Duodenal mucosa (tissue), 2 donors: ENCODE results near the gene CASP8AP2.
"Not testable (repeated sequence)": the region's sequence is repeated elsewhere in the genome, so short reads cannot be mapped to it uniquely, and the experiment has no call there.

Experiments
- H3K27ac ChIP-seq: one replicate; pipeline ENCODE4 v1.7.0; 2013; ENCODE audit warnings: low read depth, low read length
- H3K27me3 ChIP-seq, 2 donors: one replicate each; pipeline ENCODE4 v1.7.0; 2013; ENCODE audit warnings: low read length in 2 of 2, control low read depth in 1 of 2; ENCODE audit not compliant: insufficient read depth in 2 of 2, control insufficient read depth in 1 of 2
- H3K36me3 ChIP-seq, 2 donors: one replicate each; pipeline ENCODE4 v1.7.0; 2013; ENCODE audit warnings: low read length in 2 of 2, control low read depth in 1 of 2; ENCODE audit not compliant: insufficient read depth in 2 of 2, control insufficient read depth in 1 of 2
- H3K4me1 ChIP-seq, 2 donors: one replicate each; pipeline ENCODE4 v1.7.0; 2013; ENCODE audit warnings: low read length in 2 of 2, control low read depth in 1 of 2; ENCODE audit not compliant: insufficient read depth in 2 of 2, control insufficient read depth in 1 of 2
- H3K4me3 ChIP-seq, 2 donors: one replicate each; pipeline ENCODE4 v1.7.0; 2013; ENCODE audit warnings: low read length in 2 of 2, low read depth in 1 of 2
- H3K9ac ChIP-seq, 2 donors: one replicate each; pipeline ENCODE4 v1.7.0; 2013; ENCODE audit warnings: low read length in 2 of 2, low read depth in 1 of 2
- H3K9me3 ChIP-seq, 2 donors: one replicate each; pipeline ENCODE4 v1.7.0; 2013; ENCODE audit warnings: low read length in 2 of 2, control low read depth in 1 of 2; ENCODE audit not compliant: control insufficient read depth in 1 of 2

The CASP8AP2 gene

DNA sequence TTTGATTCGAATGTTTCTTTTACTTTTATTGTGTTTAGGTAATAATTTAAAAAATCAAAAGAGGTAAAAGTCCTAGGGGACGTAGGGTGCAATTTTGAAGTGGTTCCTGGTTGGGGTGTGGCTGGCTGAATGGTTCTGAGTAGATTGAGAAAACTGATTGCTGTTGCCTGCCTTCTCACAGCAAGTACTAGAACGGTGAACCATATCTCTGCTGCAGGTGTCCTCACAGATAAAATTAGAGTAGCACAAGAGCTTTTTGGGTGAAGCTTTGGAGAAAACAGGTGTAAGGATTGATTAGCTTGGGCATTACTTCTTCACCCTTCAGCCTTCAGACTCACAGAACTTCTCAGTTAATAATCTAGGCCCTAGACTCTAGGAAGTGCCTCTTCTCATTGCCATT lies 44.8 kb downstream of the CASP8AP2 start:
- Histone ChIP-seq H3K36me3 (peaks cover 0 to 12% of the 10 kb centered on the region in 2 donors), H3K4me3 (no peak overlapping the region), H3K27me3 (no peaks in the 10 kb centered on the region), H3K9ac (no peak overlapping the region), H3K9me3 (no peaks in the 10 kb centered on the region), H3K4me1 (no peaks in the 10 kb centered on the region), H3K27ac (no peak overlapping the region)

DNA sequence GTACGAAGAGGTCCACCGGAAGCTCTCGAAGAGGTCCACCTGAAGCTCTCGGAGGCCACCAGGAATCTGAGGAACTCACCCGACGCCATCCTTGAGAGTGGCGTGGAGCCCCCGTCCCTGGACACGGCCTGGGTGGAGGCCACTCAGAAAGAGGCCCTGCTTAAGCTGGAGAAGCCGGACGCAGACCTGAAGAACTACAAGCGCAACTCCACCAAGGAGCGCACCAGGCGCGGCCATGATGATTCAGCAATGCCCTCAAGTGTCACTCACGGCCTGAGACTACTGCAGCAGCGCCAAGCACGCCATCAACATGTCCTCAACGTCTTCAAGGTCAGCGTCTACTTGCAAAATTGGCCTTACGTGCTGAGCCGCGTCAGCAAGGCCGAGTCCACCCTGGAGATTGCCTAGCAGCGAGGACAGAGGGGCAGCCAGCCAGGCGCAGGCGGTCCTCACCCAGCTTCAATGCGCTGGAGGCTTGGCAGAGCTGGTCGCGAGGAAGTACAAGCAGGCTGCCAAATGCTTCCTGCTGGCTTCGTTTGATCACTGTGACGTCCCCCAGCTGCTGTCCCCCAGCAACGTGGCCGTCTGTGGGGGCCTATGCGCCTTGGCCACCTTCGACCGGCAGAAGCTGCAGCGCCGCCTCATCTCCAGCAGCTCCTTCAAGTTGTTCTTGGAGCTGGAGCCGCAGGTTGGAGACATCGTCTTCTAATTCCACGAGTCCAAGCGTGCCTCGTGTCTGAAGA lies 56.9 kb downstream of the CASP8AP2 start:
- Histone ChIP-seq H3K27ac (no peak overlapping the region), H3K36me3 (no peaks in the 10 kb centered on the region), H3K9ac (no peak overlapping the region), H3K4me1 (no peaks in the 10 kb centered on the region), H3K9me3 (no peaks in the 10 kb centered on the region), H3K4me3 (no peak overlapping the region), H3K27me3 (peaks cover 0 to 6% of the 10 kb centered on the region in 2 donors)

- Histone ChIP-seq H3K9ac (no peak overlapping the region), H3K4me3 (no peak overlapping the region), H3K27ac (no peak overlapping the region), H3K36me3 (no peaks in the 10 kb centered on the region), H3K9me3 (no peaks in the 10 kb centered on the region), H3K4me1 (no peaks in the 10 kb centered on the region), H3K27me3 (peaks cover 0 to 6% of the 10 kb centered on the region in 2 donors)
These were observed 57.9 kb downstream of the CASP8AP2 start for GRCh38 chr6:89887452-89888137.

DNA sequence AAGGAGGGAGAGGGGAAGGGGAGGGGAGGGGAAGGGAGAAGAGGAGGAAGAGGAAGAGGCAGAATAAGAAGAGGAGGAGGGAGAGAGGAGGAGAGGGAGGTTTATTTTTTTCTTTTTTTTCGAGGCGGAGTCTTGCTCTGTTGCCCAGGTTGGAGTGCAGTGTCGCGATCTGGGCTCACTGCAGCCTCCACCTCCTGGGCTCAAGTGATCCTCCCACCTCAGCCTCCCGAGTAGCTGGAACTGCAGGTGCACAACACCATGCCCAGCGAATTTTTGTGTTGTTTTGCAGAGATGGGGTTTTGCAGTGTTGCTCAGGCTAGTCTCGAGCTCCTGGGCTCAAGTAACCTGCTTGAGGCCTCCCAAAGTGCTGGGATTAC lies 58.4 kb downstream of the CASP8AP2 start:
- Histone ChIP-seq H3K36me3 (no peaks in the 10 kb centered on the region), H3K27me3 (peaks cover 0 to 6% of the 10 kb centered on the region in 2 donors), H3K4me1 (no peaks in the 10 kb centered on the region)

DNA sequence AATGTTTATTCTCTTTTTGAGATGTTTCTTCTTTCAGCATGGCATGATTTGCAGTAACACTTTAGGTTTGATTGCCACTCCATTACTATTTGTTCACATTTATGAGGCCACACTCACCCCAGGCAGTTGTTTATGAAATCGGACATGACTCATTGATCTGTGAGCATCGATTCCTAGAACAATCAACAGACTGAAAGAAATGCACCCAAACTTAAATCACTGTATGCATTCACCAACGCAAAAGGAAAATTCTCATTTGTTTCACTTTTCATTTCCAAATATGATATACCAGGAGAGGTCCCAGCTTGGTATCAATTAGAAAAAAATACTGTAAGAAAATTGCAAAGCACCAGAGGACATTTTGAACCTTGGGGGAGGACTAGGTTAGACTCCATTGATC lies 59.2 kb downstream of the CASP8AP2 start:
- Histone ChIP-seq H3K36me3 (no peaks in the 10 kb centered on the region), H3K9me3 (no peaks in the 10 kb centered on the region), H3K4me3 (no peak overlapping the region), H3K4me1 (no peaks in the 10 kb centered on the region), H3K27ac (no peak overlapping the region), H3K9ac (no peak overlapping the region), H3K27me3 (peaks cover 0 to 6% of the 10 kb centered on the region in 2 donors)

More for the DNA sequence above, 58.4 kb downstream of the CASP8AP2 start:
- no peaks in the 10 kb centered on the region for H3K9me3 ChIP-seq
- H3K4me3 ChIP-seq = no peak overlapping the region
- H3K9ac ChIP-seq = no peak overlapping the region
- H3K27ac ChIP-seq = no peak overlapping the region

GRCh38 chr6:89890845-89891528 lies 61.3 kb downstream of the CASP8AP2 start:
- H3K4me1 ChIP-seq, H3K9ac ChIP-seq, H3K4me3 ChIP-seq, H3K27ac ChIP-seq, H3K9me3 ChIP-seq, H3K27me3 ChIP-seq, H3K36me3 ChIP-seq: not testable (repeated sequence)

DNA sequence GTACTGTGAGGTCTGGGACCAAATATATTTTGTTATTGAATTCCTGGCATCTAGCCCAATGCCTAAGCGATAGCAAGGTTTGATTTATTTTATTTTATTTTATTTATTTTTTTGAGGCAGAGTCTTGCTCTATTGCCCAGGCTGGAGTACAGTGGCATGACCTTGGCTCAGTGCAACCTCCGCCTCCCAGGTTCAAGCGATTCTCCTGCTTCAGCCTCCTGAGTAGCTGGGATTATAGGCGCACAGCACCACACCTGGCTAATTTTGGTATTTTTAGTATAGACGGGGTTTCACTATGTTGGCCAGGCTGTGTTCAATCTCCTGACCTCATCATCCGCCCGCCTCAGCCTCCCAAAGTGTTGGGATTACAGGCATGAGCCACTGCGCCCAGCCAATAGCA lies 62.9 kb downstream of the CASP8AP2 start:
- not testable (repeated sequence) for H3K27me3 ChIP-seq, H3K9ac ChIP-seq, H3K4me1 ChIP-seq, H3K9me3 ChIP-seq, H3K4me3 ChIP-seq, H3K36me3 ChIP-seq, H3K27ac ChIP-seq

- H3K9me3 ChIP-seq = no peaks in the 10 kb centered on the region
- peaks cover 4 to 6% of the 10 kb centered on the region in 2 donors for H3K27me3 ChIP-seq
- H3K4me3 ChIP-seq = no peak within 1 kb of the TSS
- H3K27ac ChIP-seq = no peak within 1 kb of the TSS
- no peaks in the 10 kb centered on the region for H3K36me3 ChIP-seq
- no peaks in the 10 kb centered on the region for H3K4me1 ChIP-seq
- no peak within 1 kb of the TSS for H3K9ac ChIP-seq
These were observed 64.5 kb downstream of the CASP8AP2 start, which contains the start of gene GJA10 for GRCh38 chr6:89894169-89894568. GJA10 (plus strand) TSS chr6:89894469; CDS start chr6:89894469, 0 bp downstream.

DNA sequence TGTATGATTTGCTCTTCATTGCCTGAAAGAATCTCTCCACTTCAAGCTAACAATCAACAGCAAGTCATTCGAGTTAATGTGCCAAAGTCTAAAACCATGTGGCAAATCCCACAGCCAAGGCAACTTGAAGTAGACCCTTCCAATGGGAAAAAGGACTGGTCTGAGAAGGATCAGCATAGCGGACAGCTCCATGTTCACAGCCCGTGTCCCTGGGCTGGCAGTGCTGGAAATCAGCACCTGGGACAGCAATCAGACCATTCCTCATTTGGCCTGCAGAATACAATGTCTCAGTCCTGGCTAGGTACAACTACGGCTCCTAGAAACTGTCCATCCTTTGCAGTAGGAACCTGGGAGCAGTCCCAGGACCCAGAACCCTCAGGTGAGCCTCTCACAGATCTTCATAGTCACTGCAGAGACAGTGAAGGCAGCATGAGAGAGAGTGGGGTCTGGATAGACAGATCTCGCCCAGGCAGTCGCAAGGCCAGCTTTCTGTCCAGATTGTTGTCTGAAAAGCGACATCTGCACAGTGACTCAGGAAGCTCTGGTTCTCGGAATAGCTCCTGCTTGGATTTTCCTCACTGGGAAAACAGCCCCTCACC lies 65.7 kb downstream of the CASP8AP2 start:
- H3K4me3 ChIP-seq = no peak overlapping the region
- no peaks in the 10 kb centered on the region for H3K36me3 ChIP-seq
- H3K4me1 ChIP-seq = no peaks in the 10 kb centered on the region
- peaks cover 4% of the 10 kb centered on the region in 2 donors for H3K27me3 ChIP-seq
- no peaks in the 10 kb centered on the region for H3K9me3 ChIP-seq
- H3K9ac ChIP-seq = no peak overlapping the region
- H3K27ac ChIP-seq = no peak overlapping the region
